KMS-11 (cell line): ENCODE results near the gene PRKD3.

Experiments
- H2AFZ ChIP-seq: fragments of 200-600 bp; sonication (generic); 2 replicates; pipeline ENCODE4 v1.6.1; 2016; ENCODE audit warnings: antibody characterized with exemption, mixed run types, low read depth
- H3K27ac ChIP-seq: fragments of 200-600 bp; sonication (generic); 2 replicates; pipeline ENCODE4 v1.6.1; 2016; ENCODE audit warnings: mild to moderate bottlenecking, mixed run types
- H3K27me3 ChIP-seq: fragments of 200-600 bp; sonication (generic); 2 replicates; pipeline ENCODE4 v1.6.1; 2017; ENCODE audit warnings: mild to moderate bottlenecking, low read depth, mixed run types, moderate library complexity; ENCODE audit not compliant: insufficient read depth
- H3K36me3 ChIP-seq: fragments of 200-600 bp; sonication (generic); 2 replicates; pipeline ENCODE4 v1.6.1; 2017; ENCODE audit warnings: mild to moderate bottlenecking, mixed run types; ENCODE audit not compliant: insufficient read depth
- H3K4me1 ChIP-seq: fragments of 200-600 bp; sonication (generic); 2 replicates; pipeline ENCODE4 v1.6.1; 2016; ENCODE audit warnings: mild to moderate bottlenecking, low read depth, mixed run types; ENCODE audit not compliant: poor library complexity, severe bottlenecking
- H3K4me2 ChIP-seq: fragments of 200-600 bp; sonication (generic); 2 replicates; pipeline ENCODE4 v1.7.0; 2016; ENCODE audit warnings: mild to moderate bottlenecking, mixed run types
- H3K4me3 ChIP-seq: fragments of 200-600 bp; sonication (generic); IDR thresholded peaks from 2 replicates; pipeline ENCODE4 v1.6.1; 2017; ENCODE audit warnings: low read depth, low read length, mixed read lengths; ENCODE audit not compliant: insufficient read depth
- H3K79me2 ChIP-seq: fragments of 200-600 bp; sonication (generic); 2 replicates; pipeline ENCODE4 v1.6.1; 2016; ENCODE audit warnings: low read depth, mixed run types; ENCODE audit not compliant: insufficient read depth
- H3K9ac ChIP-seq: fragments of 200-600 bp; sonication (generic); 2 replicates; pipeline ENCODE4 v1.6.1; 2016; ENCODE audit warnings: mild to moderate bottlenecking, mixed run types
- H4K20me1 ChIP-seq: fragments of 200-600 bp; sonication (generic); 2 replicates; pipeline ENCODE4 v1.6.1; 2016; ENCODE audit warnings: mild to moderate bottlenecking, mixed run types; ENCODE audit not compliant: insufficient read depth
- CTCF ChIP-seq: fragments of 200-600 bp; sonication (generic); conservative IDR thresholded peaks from 2 replicates; pipeline ENCODE4 v1.6.1; 2017; ENCODE audit warnings: low read depth, mild to moderate bottlenecking, antibody characterized with exemption, low read length, moderate library complexity, mixed read lengths

Gene PRKD3

GRCh38 chr2:37302701-37303252 is 21.9 kb downstream of the PRKD3 start:
- Histone ChIP-seq H3K27me3 (no peaks in the 10 kb centered on the region), H3K79me2 (peaks cover 100% of the 10 kb centered on the region), H3K9ac (no peak overlapping the region), H3K27ac (no peak overlapping the region; the same call in 1 of the 2 replicates), H3K4me2 (peak overlapping the region; percentile 37; the same call in 1 of the 2 replicates), H3K4me1 (peaks cover 100% of the 10 kb centered on the region), H3K4me3 (no peak overlapping the region), H3K36me3 (peaks cover 20% of the 10 kb centered on the region; the same call in 1 of the 2 replicates), H2AFZ (no peak overlapping the region), H4K20me1 (peaks cover 100% of the 10 kb centered on the region)
- TF ChIP-seq CTCF: no peak

- Histone ChIP-seq H4K20me1 (peaks cover 100% of the 10 kb centered on the region), H3K4me2 (peak overlapping the region; percentile 37), H2AFZ (no peak overlapping the region), H3K27me3 (no peaks in the 10 kb centered on the region), H3K36me3 (peaks cover 16% of the 10 kb centered on the region; the same call in 1 of the 2 replicates), H3K79me2 (peaks cover 100% of the 10 kb centered on the region), H3K27ac (peak overlapping the region; percentile 18; the same call in 1 of the 2 replicates), H3K4me1 (peaks cover 99% of the 10 kb centered on the region), H3K9ac (no peak overlapping the region), H3K4me3 (no peak overlapping the region)
- no peak for TF ChIP-seq CTCF
Measured at GRCh38 chr2:37301408-37301807, 23.2 kb downstream of the PRKD3 start.

GRCh38 chr2:37300578-37300977 is 24.1 kb downstream of the PRKD3 start:
- Histone ChIP-seq H3K79me2 (peaks cover 100% of the 10 kb centered on the region), H3K27me3 (no peaks in the 10 kb centered on the region), H3K27ac (no peak overlapping the region; the same call in 1 of the 2 replicates), H3K4me2 (peak overlapping the region; percentile 37; the same call in 1 of the 2 replicates), H2AFZ (no peak overlapping the region), H3K9ac (no peak overlapping the region), H3K4me3 (no peak overlapping the region), H4K20me1 (peaks cover 100% of the 10 kb centered on the region), H3K36me3 (peaks cover 15% of the 10 kb centered on the region; the same call in 1 of the 2 replicates), H3K4me1 (peaks cover 99% of the 10 kb centered on the region)
- TF ChIP-seq CTCF: no peak

GRCh38 chr2:37300146-37300545 is 24.5 kb downstream of the PRKD3 start:
- Histone ChIP-seq H3K27me3 (no peaks in the 10 kb centered on the region), H4K20me1 (peaks cover 100% of the 10 kb centered on the region), H3K4me1 (peaks cover 99% of the 10 kb centered on the region), H3K4me3 (no peak overlapping the region), H3K79me2 (peaks cover 100% of the 10 kb centered on the region), H3K4me2 (peak overlapping the region; percentile 19; the same call in 1 of the 2 replicates), H3K27ac (no peak overlapping the region), H3K36me3 (peaks cover 16% of the 10 kb centered on the region; the same call in 1 of the 2 replicates), H2AFZ (no peak overlapping the region), H3K9ac (no peak overlapping the region)
- TF ChIP-seq CTCF: no peak
